Psoas muscle (tissue), 8 donors: ENCODE measurements around the gene TAGLN. TPM values are rescaled to one million over a fixed set of nuclear protein-coding genes. Genes with fewer than 3 reads are reported as not detected.

ENCODE experiments used
- ATAC-seq, 4 donors: fragments of 200-7000 bp; cut with Tn5 transposase; one replicate each; pipeline ENCODE4 v1.9.1; 2020; ENCODE audit warnings: moderate library complexity in 3 of 4, mild to moderate bottlenecking in 2 of 4
- DNase-seq, 2 donors: peaks; one replicate each; pipeline ENCODE4 v3.0.0-alpha.2; 2020
- H3K27ac ChIP-seq: fragments of 200-600 bp; one replicate; pipeline ENCODE4 v1.8.0; 2022
- H3K27me3 ChIP-seq, 3 donors: fragments of 200-600 bp in 1 of 3; one replicate each; pipeline versions ENCODE4 v1.6.1 to v1.8.0; 2013 to 2022; ENCODE audit warnings: low read length in 2 of 3, mild to moderate bottlenecking in 2 of 3, moderate library complexity in 1 of 3; ENCODE audit not compliant: insufficient read depth in 3 of 3
- H3K36me3 ChIP-seq, 2 donors: fragments of 200-600 bp in 1 of 2; one replicate each; pipeline versions ENCODE4 v1.6.1 to v1.8.0; 2013 to 2022; ENCODE audit warnings: low read depth in 1 of 2, mild to moderate bottlenecking in 1 of 2, moderate library complexity in 1 of 2; ENCODE audit not compliant: insufficient read depth in 1 of 2
- H3K4me1 ChIP-seq: fragments of 200-600 bp; one replicate; pipeline ENCODE4 v1.8.0; 2022
- H3K4me3 ChIP-seq: fragments of 200-600 bp; one replicate; pipeline ENCODE4 v1.8.0; 2022; ENCODE audit warnings: mild to moderate bottlenecking
- H3K9me3 ChIP-seq: fragments of 200-600 bp; one replicate; pipeline ENCODE4 v1.8.0; 2022
- CTCF ChIP-seq: fragments of 200-600 bp; IDR thresholded peaks from one replicate; pipeline ENCODE4 v1.8.0; 2022; ENCODE audit warnings: antibody characterized with exemption
- WGBS, 3 donors: extraction: QIAGEN DNeasy Blood & Tissue Kit; methylation state at CpG; one replicate each; pipeline versions ENCODE4 v1.1.6 to v1.1.7; 2013; 5-methylcytosine and 5-hydroxymethylcytosine counted together
- intact Hi-C, 2 donors: fragments of 100-400 bp; cut with DNase I; formaldehyde crosslinking; loops; one replicate each; pipeline versions ENCODE4 v1.11.0 to v1.14.2; 2022
- polyA plus RNA-seq, 3 donors: library from polyadenylated mRNA; stranded (reverse); fragments of 200-250 nt; gene quantifications; one replicate each; pipeline ENCODE4 v1.2.3, GENCODE V29; 2013
- total RNA-seq, 4 donors: library from RNA; stranded (reverse); fragmentation: NEBNext Ultra II Directional in 2 of 4; extraction: Animal tissue kit (Norgen Biotek cat#: 25700) in 2 of 4; gene quantifications; one replicate each; pipeline versions ENCODE4 v1.2.1 to v1.2.4, GENCODE V29; 2021 to 2023
- donor health status: healthy with polysubstance abuse.
- donor health status: DM: no; HTN: no; CAD: no; lungs with moderate emphysema.
- donor health status: Bipolar disorder and iron deficiency.
- donor health status: healthy.
- donor health status: DM: yes; HTN: yes; CAD: no.
- donor health status: DM: no; HTN: no; CAD: no.
- donor health status: DM: no; HTN: no; CAD: no.
- donor health status: DM: yes; HTN: yes; CAD: no.

The TAGLN gene
- total and polyA plus RNA-seq, 7 donors: 36.2 to 140 (median 73.0) TPM

- intact Hi-C loops: no loop called here
- Histone ChIP-seq H3K27me3 (no peaks in the 10 kb centered on the region), H3K36me3 (peaks cover 0 to 45% of the 10 kb centered on the region in 2 donors), H3K9me3 (no peaks in the 10 kb centered on the region), H3K4me3 (no peak overlapping the region), H3K4me1 (peaks cover 39% of the 10 kb centered on the region), H3K27ac (peak overlapping the region; percentile 70)
- DNase-seq (no peak), ATAC-seq (peak; percentile 63 to 76 (median 73))
- WGBS, 3 donors: 40 to 72% (median 45%) methylated on average over 9 of the region's 9 CpGs
- no peak for TF ChIP-seq CTCF
Measured at GRCh38 chr11:117170210-117170609, 29.0 kb upstream of the TAGLN start.

- ATAC-seq (peak in 2 of 4 donors; percentile 9 to 19), DNase-seq (no peak)
- Histone ChIP-seq H3K4me3 (no peak overlapping the region), H3K27ac (peak overlapping the region; percentile 70), H3K36me3 (peaks cover 0 to 37% of the 10 kb centered on the region in 2 donors), H3K27me3 (no peaks in the 10 kb centered on the region), H3K4me1 (peaks cover 39% of the 10 kb centered on the region), H3K9me3 (no peaks in the 10 kb centered on the region)
- intact Hi-C loops: no loop called here
- no peak for TF ChIP-seq CTCF
- 74 to 88% (median 75%) methylated on average over 2 of the region's 2 CpGs for WGBS, 3 donors
Measured at GRCh38 chr11:117171007-117171403, 28.2 kb upstream of the TAGLN start.

GRCh38 chr11:117171404-117172061 is 27.6 kb upstream of the TAGLN start:
- peaks cover 0 to 32% of the 10 kb centered on the region in 2 donors for H3K36me3 ChIP-seq
- H3K4me3 ChIP-seq: no peak overlapping the region
- ATAC-seq: peak; percentile 26 to 47 (median 32)
- peaks cover 39% of the 10 kb centered on the region for H3K4me1 ChIP-seq
- no peaks in the 10 kb centered on the region for H3K9me3 ChIP-seq
- peak overlapping the region; percentile 70 for H3K27ac ChIP-seq
- TF ChIP-seq CTCF: no peak
- intact Hi-C loops: no loop called here
- WGBS, 3 donors: 66 to 83% (median 70%) methylated on average over 14 of the region's 14 CpGs
- DNase-seq: no peak
- H3K27me3 ChIP-seq: no peaks in the 10 kb centered on the region

GRCh38 chr11:117172724-117173421 is 26.3 kb upstream of the TAGLN start:
- Histone ChIP-seq H3K27ac (peak overlapping the region; percentile 69), H3K9me3 (no peaks in the 10 kb centered on the region), H3K36me3 (peaks cover 0 to 18% of the 10 kb centered on the region in 2 donors), H3K27me3 (no peaks in the 10 kb centered on the region), H3K4me3 (no peak overlapping the region), H3K4me1 (peaks cover 42% of the 10 kb centered on the region)
- no peak for TF ChIP-seq CTCF
- ATAC-seq: peak in 3 of 4 donors; percentile 48 to 59 (median 56)
- intact Hi-C loops: no loop called here
- WGBS, 3 donors: 29 to 54% (median 38%) methylated on average over 14 of the region's 14 CpGs
- DNase-seq: no peak
